OCI-LY3 (cell line): ENCODE measurements around the gene MEX3A.

Experiments used
- H2AFZ ChIP-seq: fragments of 200-600, 300-600 bp; shearing (Covaris generic); 2 replicates; pipeline ENCODE4 v1.6.0; 2014; ENCODE audit warnings: antibody characterized with exemption, low read depth, low read length
- H3K27ac ChIP-seq: fragments of 200-600, 300-600 bp; sonication (generic); 2 replicates; pipeline ENCODE4 v1.5.1; 2014; ENCODE audit warnings: mild to moderate bottlenecking, low read length, moderate library complexity, mixed read lengths
- H3K27me3 ChIP-seq: fragments of 200-600, 300-600 bp; sonication (generic); 2 replicates; pipeline ENCODE4 v1.6.1; 2014; ENCODE audit warnings: low read depth, low read length, mixed read lengths
- H3K36me3 ChIP-seq: fragments of 200-600, 300-600 bp; sonication (generic); replicated peaks from 2 replicates; pipeline ENCODE3; 2014; ENCODE audit warnings: low read depth, low read length, mixed read lengths
- H3K4me1 ChIP-seq: fragments of 300-600, 200-600 bp; sonication (generic); 2 replicates; pipeline ENCODE4 v1.6.1; 2014; ENCODE audit warnings: low read length, mixed read lengths
- H3K4me2 ChIP-seq: fragments of 200-600, 300-600 bp; sonication (generic); 2 replicates; pipeline ENCODE4 v1.6.1; 2014; ENCODE audit warnings: low read length, mixed read lengths
- H3K4me3 ChIP-seq: fragments of 300-600, 200-600 bp; sonication (generic); 2 replicates; pipeline ENCODE4 v1.5.1; 2014; ENCODE audit warnings: antibody characterized with exemption, mild to moderate bottlenecking, low read length, moderate library complexity
- H3K79me2 ChIP-seq: fragments of 300-600, 200-600 bp; shearing (Covaris generic); 2 replicates; pipeline ENCODE4 v1.6.1; 2014; ENCODE audit warnings: mild to moderate bottlenecking, low read length, mixed read lengths
- H3K9ac ChIP-seq: fragments of 300-600, 200-600 bp; shearing (Covaris generic); 2 replicates; pipeline ENCODE4 v1.6.0; 2014; ENCODE audit warnings: mild to moderate bottlenecking, low read length, moderate library complexity
- H3K9me3 ChIP-seq: fragments of 200-600, 300-600 bp; shearing (Covaris generic); 2 replicates; pipeline ENCODE4 v1.6.1; 2014; ENCODE audit warnings: low read length, mixed read lengths; ENCODE audit not compliant: insufficient read depth
- H4K20me1 ChIP-seq: fragments of 200-600, 300-600 bp; sonication (generic); 2 replicates; pipeline ENCODE4 v1.6.1; 2016; ENCODE audit warnings: low read length, mixed read lengths; ENCODE audit not compliant: insufficient read depth
- EZH2phosphoT487 ChIP-seq: fragments of 200-600 bp; shearing (Covaris generic); IDR thresholded peaks from 2 replicates; pipeline ENCODE4 v1.6.1; 2018; ENCODE audit warnings: antibody characterized with exemption, mixed run types, low read depth
- TF ChIP-seq, protein P1 (sequence below): fragments of 200-600, 300-600 bp; sonication (generic); IDR thresholded peaks from 2 replicates; pipeline ENCODE4 v1.5.1; 2014; ENCODE audit warnings: antibody characterized with exemption, low read length, low read depth

Gene MEX3A

DNA sequence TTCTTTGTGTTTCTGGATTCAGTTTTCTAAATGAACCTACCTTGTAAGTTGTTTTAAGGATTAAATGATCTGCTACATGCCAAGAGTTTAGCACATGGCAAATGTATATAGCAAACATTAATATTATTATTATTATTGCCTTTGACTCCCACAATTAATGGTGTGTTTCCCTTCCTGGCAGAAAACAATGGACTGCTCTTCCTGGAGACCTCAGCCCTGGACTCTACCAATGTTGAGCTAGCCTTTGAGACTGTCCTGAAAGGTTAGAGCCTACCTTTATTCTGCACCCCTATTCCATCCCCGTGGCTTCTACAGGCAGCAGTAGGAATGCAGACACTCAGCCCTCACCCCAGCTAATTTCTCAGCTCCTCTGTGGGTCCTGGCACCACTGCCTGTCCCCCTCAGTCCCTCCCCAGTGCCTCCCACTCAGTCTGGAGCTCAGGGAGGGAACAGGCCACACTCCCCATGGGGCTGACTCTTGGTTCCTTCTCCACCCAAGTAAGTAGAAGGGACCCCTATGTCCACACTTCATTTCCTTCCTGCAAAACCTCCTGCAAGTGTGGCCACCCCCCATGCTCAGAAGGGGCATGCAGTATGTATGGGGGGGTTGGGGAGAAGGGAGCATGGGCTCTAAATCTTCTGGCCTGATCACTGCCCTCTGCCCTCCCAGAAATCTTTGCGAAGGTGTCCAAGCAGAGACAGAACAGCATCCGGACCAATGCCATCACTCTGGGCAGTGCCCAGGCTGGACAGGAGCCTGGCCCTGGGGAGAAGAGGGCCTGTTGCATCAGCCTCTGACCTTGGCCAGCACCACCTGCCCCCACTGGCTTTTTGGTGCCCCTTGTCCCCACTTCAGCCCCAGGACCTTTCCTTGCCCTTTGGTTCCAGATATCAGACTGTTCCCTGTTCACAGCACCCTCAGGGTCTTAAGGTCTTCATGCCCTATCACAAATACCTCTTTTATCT is 12.5 kb downstream of the MEX3A start:
- H3K36me3 ChIP-seq: no peaks in the 10 kb centered on the region
- H3K4me1 ChIP-seq: no peaks in the 10 kb centered on the region
- no peak overlapping the region for H3K4me3 ChIP-seq
- H2AFZ ChIP-seq: no peak overlapping the region
- no peaks in the 10 kb centered on the region for H3K27me3 ChIP-seq
- no peak overlapping the region for H3K4me2 ChIP-seq
- no peak for TF ChIP-seq EZH2phosphoT487
- TF ChIP-seq, protein P1, sequence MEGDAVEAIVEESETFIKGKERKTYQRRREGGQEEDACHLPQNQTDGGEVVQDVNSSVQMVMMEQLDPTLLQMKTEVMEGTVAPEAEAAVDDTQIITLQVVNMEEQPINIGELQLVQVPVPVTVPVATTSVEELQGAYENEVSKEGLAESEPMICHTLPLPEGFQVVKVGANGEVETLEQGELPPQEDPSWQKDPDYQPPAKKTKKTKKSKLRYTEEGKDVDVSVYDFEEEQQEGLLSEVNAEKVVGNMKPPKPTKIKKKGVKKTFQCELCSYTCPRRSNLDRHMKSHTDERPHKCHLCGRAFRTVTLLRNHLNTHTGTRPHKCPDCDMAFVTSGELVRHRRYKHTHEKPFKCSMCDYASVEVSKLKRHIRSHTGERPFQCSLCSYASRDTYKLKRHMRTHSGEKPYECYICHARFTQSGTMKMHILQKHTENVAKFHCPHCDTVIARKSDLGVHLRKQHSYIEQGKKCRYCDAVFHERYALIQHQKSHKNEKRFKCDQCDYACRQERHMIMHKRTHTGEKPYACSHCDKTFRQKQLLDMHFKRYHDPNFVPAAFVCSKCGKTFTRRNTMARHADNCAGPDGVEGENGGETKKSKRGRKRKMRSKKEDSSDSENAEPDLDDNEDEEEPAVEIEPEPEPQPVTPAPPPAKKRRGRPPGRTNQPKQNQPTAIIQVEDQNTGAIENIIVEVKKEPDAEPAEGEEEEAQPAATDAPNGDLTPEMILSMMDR: no peak
- no peaks in the 10 kb centered on the region for H3K9me3 ChIP-seq
- H4K20me1 ChIP-seq: no peaks in the 10 kb centered on the region
- no peak overlapping the region for H3K9ac ChIP-seq
- no peak overlapping the region for H3K27ac ChIP-seq
- H3K79me2 ChIP-seq: no peaks in the 10 kb centered on the region

DNA sequence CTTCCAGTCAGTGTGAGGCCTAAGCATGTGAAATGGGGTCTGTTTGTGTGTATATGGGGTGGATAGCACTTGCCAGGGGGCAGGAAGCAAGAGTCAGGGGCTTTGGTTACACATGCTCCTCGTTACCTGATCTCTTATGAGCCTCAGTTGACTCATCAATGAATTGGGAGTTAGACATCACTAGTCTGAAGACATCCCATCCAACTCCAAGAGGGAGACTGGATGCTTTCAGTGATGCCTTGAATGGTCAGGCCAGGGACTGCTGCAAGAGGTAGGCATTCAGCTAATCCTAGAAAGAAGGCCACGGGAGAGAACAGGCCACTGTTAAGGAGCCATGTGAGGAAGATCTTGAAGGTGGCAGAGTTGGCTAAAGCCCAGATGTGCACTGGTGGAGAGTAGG is 15.0 kb downstream of the MEX3A start:
- Histone ChIP-seq H3K27ac (no peak overlapping the region), H3K9ac (no peak overlapping the region), H3K36me3 (no peaks in the 10 kb centered on the region), H3K4me2 (no peak overlapping the region), H2AFZ (no peak overlapping the region), H3K79me2 (no peaks in the 10 kb centered on the region), H3K4me3 (no peak overlapping the region), H4K20me1 (no peaks in the 10 kb centered on the region), H3K9me3 (no peaks in the 10 kb centered on the region), H3K27me3 (no peaks in the 10 kb centered on the region), H3K4me1 (no peaks in the 10 kb centered on the region)
- no peak for TF ChIP-seq EZH2phosphoT487
- TF ChIP-seq, protein P1: no peak

DNA sequence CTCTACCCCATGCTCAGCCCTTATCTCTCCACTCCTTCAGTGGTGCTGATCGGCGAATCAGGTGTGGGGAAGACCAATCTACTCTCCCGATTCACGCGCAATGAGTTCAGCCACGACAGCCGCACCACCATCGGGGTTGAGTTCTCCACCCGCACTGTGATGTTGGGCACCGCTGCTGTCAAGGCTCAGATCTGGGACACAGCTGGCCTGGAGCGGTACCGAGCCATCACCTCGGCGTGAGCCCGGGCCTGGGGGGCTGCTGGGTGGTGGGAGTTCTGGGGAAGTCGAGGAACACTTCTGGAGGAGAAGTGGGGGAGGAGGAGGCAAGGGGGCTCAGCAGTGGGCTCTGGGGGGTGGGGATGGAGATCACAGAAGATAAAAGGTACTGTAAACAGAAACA is 16.4 kb downstream of the MEX3A start:
- Histone ChIP-seq H3K4me1 (no peaks in the 10 kb centered on the region), H4K20me1 (no peaks in the 10 kb centered on the region), H2AFZ (no peak overlapping the region), H3K27ac (no peak overlapping the region), H3K36me3 (no peaks in the 10 kb centered on the region), H3K9ac (no peak overlapping the region), H3K27me3 (no peaks in the 10 kb centered on the region), H3K9me3 (no peaks in the 10 kb centered on the region), H3K79me2 (no peaks in the 10 kb centered on the region), H3K4me3 (no peak overlapping the region), H3K4me2 (no peak overlapping the region)
- TF ChIP-seq, protein P1: no peak
- no peak for TF ChIP-seq EZH2phosphoT487

DNA sequence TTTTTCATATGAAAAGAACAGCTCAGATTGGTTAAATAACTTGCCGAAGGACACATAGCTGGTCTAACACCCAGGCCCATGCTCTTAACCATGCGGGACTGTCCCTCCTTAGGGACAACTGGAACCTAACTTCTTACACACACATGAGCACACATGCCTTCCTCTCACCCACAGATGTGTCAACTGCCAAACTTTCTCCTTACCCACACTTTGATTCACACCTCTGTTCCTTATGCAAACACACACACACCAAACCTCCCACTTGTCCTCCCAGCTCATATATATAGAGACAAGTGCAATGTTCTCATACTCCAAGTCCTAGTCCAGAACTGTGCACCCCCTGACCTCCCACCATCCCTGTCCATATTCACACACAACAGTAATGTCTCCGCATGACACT is 17.1 kb downstream of the MEX3A start:
- H3K79me2 ChIP-seq: no peaks in the 10 kb centered on the region
- no peaks in the 10 kb centered on the region for H3K27me3 ChIP-seq
- no peaks in the 10 kb centered on the region for H3K4me1 ChIP-seq
- no peak overlapping the region for H2AFZ ChIP-seq
- no peak overlapping the region for H3K4me2 ChIP-seq
- no peaks in the 10 kb centered on the region for H4K20me1 ChIP-seq
- H3K9ac ChIP-seq: no peak overlapping the region
- TF ChIP-seq, protein P1: no peak
- no peak for TF ChIP-seq EZH2phosphoT487
- no peak overlapping the region for H3K4me3 ChIP-seq
- H3K27ac ChIP-seq: no peak overlapping the region
- no peaks in the 10 kb centered on the region for H3K36me3 ChIP-seq
- H3K9me3 ChIP-seq: no peaks in the 10 kb centered on the region
